HEK293 (cell line): ENCODE measurements around the gene CBFA2T2.

Source experiments
- HOXC10 ChIP-seq: sonication (generic); formaldehyde crosslinking; IDR thresholded peaks from 2 replicates; pipeline ENCODE4 v1.8.1; 2023; ENCODE audit warnings: mild to moderate bottlenecking, missing genetic modification reagents
- PRDM1 ChIP-seq: fragments of 450-650 bp; formaldehyde crosslinking; IDR thresholded peaks from 2 replicates; pipeline ENCODE4; 2016; ENCODE audit warnings: missing biosample characterization, missing genetic modification characterization
- SP2 ChIP-seq: fragments of 450-650 bp; formaldehyde crosslinking; IDR thresholded peaks from 2 replicates; pipeline ENCODE4 v1.5.1; 2016; ENCODE audit warnings: missing biosample characterization, missing genetic modification characterization
- ZSCAN16 ChIP-seq: fragments of 450-650 bp; formaldehyde crosslinking; IDR thresholded peaks from 2 replicates; pipeline ENCODE4 v1.5.1; 2016; ENCODE audit warnings: missing biosample characterization, missing genetic modification characterization
- TF ChIP-seq, protein P1 (sequence below): fragments of 450-650 bp; formaldehyde crosslinking; IDR thresholded peaks from 2 replicates; pipeline ENCODE4 v1.5.1; 2016; ENCODE audit warnings: missing biosample characterization, missing genetic modification characterization
- TF ChIP-seq, protein P2 (sequence below): fragments of 450-650 bp; formaldehyde crosslinking; IDR thresholded peaks from 2 replicates; pipeline ENCODE4 v1.5.1; 2016; ENCODE audit warnings: missing biosample characterization, missing genetic modification characterization
- TF ChIP-seq, protein P3 (sequence below): fragments of 450-650 bp; formaldehyde crosslinking; IDR thresholded peaks from 2 replicates; pipeline ENCODE4 v1.5.1; 2016; ENCODE audit warnings: missing biosample characterization, missing genetic modification characterization

GRCh38 chr20:33567949-33568348, 78.1 kb downstream of the CBFA2T2 start:
- TF ChIP-seq, protein P1, sequence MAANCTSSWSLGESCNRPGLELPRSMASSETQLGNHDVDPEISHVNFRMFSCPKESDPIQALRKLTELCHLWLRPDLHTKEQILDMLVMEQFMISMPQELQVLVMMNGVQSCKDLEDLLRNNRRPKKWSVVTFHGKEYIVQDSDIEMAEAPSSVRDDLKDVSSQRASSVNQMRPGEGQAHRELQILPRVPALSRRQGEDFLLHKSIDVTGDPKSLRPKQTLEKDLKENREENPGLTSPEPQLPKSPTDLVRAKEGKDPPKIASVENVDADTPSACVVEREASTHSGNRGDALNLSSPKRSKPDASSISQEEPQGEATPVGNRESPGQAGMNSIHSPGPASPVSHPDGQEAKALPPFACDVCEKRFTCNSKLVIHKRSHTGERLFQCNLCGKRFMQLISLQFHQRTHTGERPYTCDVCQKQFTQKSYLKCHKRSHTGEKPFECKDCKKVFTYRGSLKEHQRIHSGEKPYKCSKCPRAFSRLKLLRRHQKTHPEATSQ (tag by site-specific recombination): no peak
- TF ChIP-seq ZSCAN16 (no peak), SP2 (tag by site-specific recombination) (no peak), PRDM1 (no peak), HOXC10 (CRISPR knock-in tag) (no peak)
- TF ChIP-seq, protein P2, sequence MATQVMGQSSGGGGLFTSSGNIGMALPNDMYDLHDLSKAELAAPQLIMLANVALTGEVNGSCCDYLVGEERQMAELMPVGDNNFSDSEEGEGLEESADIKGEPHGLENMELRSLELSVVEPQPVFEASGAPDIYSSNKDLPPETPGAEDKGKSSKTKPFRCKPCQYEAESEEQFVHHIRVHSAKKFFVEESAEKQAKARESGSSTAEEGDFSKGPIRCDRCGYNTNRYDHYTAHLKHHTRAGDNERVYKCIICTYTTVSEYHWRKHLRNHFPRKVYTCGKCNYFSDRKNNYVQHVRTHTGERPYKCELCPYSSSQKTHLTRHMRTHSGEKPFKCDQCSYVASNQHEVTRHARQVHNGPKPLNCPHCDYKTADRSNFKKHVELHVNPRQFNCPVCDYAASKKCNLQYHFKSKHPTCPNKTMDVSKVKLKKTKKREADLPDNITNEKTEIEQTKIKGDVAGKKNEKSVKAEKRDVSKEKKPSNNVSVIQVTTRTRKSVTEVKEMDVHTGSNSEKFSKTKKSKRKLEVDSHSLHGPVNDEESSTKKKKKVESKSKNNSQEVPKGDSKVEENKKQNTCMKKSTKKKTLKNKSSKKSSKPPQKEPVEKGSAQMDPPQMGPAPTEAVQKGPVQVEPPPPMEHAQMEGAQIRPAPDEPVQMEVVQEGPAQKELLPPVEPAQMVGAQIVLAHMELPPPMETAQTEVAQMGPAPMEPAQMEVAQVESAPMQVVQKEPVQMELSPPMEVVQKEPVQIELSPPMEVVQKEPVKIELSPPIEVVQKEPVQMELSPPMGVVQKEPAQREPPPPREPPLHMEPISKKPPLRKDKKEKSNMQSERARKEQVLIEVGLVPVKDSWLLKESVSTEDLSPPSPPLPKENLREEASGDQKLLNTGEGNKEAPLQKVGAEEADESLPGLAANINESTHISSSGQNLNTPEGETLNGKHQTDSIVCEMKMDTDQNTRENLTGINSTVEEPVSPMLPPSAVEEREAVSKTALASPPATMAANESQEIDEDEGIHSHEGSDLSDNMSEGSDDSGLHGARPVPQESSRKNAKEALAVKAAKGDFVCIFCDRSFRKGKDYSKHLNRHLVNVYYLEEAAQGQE (tag by site-specific recombination): no peak
- TF ChIP-seq, protein P3, sequence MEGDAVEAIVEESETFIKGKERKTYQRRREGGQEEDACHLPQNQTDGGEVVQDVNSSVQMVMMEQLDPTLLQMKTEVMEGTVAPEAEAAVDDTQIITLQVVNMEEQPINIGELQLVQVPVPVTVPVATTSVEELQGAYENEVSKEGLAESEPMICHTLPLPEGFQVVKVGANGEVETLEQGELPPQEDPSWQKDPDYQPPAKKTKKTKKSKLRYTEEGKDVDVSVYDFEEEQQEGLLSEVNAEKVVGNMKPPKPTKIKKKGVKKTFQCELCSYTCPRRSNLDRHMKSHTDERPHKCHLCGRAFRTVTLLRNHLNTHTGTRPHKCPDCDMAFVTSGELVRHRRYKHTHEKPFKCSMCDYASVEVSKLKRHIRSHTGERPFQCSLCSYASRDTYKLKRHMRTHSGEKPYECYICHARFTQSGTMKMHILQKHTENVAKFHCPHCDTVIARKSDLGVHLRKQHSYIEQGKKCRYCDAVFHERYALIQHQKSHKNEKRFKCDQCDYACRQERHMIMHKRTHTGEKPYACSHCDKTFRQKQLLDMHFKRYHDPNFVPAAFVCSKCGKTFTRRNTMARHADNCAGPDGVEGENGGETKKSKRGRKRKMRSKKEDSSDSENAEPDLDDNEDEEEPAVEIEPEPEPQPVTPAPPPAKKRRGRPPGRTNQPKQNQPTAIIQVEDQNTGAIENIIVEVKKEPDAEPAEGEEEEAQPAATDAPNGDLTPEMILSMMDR (tag by site-specific recombination): no peak
